Stimulated activated CD8-positive, alpha-beta memory T cell treated with anti-CD3 and anti-CD28 coated beads, Interleukin-7, amount 100 ng/mL, for 24 hours (primary cell): Measurements from ENCODE around the gene NFASC.

Experiments
- DNase-seq: peaks from one replicate; pipeline ENCODE4 v3.0.0-alpha.2; 2020; ENCODE audit warnings: low read depth

NFASC gene

GRCh38 chr1:204928671-204929486 lies 58.2 kb downstream of the NFASC start:
- DNase-seq = no peak

DNA sequence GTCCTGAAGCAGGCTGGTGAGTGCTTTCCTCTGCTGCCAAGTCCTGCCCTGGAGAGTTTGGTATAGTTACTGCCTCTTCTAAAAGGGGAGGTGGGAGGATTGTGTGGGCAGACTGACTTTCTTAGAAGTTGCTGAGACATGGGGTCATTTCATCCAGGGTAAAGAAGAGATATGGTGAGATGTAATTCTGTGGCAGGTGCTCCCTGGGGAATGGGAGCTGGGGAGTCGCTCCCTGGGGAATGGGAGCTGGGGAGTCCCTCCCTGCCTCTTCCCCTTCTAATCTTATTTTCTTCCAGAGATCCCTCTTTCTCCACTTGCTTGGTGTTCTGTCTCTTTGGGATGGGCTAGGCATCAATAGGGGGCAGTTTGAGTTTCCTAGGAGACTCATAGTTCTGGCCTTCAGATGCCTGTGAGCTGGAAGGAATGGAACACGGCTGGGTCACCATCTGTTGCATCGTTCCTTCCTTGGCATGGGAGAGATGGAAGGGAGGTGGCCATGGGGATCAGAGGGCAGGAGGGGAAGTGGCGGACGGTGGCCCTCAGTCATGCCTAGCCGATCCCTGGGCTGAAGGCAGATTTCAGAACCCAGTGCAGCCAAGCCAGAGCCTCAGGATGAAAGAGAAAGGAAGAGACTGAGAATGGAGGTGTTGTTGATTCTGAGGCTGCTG lies 59.0 kb downstream of the NFASC start:
- no peak for DNase-seq

- no peak for DNase-seq
Observed at GRCh38 chr1:204930155-204930523, 59.5 kb downstream of the NFASC start.

DNA sequence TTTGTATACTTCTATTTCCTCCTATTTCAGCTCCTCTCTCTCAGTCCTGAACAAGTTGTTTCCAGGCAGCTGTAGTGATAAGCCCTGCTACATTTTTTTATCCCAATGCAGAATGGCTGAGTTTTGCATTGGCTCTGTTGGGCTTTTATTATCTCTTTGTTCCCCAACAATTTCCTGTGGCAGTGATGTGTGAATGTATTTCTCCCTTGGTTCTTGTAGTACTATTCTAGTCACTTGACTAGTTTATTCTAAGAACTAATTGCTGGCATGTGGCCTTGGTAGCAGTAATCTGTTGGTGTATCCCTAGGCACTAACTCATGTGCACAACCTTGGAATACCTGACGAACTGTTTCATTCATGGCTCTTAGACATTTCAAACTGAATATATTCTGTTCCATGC lies 60.7 kb downstream of the NFASC start:
- no peak for DNase-seq

DNA sequence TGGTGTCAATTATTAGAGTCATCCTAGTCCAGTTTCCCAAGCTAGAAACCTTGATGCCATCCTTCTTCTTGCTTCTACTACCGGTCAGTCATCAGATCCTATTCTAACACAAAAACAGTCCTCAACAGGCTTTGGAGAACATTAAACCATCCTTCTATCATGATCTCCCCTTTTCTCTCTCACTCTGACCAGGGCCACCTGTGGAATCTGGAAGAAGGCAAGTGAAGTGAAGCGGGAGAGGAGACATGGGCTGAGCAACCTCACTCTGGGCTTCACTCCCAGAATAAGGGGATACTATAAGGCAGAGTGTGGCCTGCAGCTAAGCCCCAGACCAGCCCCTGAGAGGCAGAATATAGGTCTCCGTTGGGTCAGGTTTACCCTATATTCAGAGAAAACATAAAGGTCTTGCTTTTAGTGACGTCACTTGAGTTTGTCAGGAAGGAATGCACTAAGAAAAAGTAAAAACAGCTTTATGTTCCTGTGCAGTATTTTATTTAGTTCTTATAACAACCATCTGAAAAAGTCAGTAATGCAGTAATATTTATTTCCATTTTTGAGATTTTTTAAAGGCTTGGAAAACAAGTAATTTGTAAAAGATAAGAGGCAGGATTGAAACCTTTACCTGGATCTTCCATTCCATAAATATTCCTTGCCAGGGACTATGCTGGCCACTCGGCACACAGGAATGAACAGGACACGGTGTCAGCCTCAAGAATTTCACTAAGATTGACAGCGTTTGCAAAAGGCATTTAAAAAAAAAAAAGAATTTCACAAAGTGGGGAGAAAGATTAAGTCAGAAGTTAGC lies 61.3 kb downstream of the NFASC start:
- no peak for DNase-seq

DNA sequence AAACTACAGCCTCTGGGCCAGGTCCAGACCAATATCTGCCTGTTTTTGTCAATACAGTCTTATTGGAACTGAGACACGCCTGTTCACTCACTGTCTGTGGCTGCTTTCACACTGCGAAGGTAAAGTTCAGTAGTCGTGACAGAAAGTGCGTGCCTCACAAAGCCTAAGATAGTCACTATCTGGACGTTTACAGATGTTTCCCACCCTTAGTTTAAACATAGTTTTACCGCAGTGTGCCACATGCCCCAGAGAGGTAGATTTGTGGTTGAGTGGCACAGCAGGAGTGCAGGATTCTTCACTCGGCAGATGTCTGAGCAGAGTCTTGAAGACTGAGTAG lies 61.9 kb downstream of the NFASC start:
- no peak for DNase-seq

GRCh38 chr1:204935155-204935554 lies 64.5 kb downstream of the NFASC start:
- no peak for DNase-seq

DNA sequence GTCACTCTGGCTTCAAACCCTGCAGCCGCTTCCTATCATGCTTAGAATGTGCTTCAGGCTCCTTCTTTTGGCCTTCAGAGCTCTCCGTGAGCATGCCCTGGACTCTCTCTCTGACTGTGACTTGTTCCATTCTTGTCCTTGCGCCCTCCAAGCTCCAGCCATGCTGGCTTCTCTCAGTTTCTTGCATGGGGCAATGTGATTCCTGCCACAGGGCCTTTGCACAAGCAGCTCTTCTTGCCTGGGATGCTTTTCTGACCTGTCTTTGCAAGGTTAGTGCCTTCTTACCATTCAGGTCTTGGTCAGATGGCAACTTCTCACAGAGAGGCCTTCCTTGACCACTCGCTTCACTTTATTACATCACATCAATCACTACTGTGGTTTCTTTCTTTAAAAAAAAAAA lies 66.1 kb downstream of the NFASC start:
- DNase-seq = no peak

DNA sequence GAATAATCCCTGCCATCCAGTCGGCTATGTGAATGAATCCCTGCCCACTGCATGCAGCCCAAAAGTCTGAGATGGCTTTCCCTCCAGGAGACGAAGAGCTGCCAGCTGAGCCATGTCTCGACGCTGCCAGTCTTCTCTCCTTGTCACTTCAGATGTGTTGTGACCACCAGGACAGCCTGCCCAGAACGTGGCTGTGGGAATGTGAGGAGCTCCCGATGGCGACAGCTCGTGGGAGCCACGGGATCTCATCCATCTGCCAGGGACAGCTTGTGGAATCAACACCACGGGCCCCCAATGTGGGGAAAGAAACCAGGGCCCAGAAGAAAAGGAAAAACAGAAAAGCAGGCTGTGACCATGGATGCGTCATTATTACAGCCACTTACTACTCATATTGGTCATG lies 67.2 kb downstream of the NFASC start:
- no peak for DNase-seq

GRCh38 chr1:204940591-204940990 lies 69.9 kb downstream of the NFASC start:
- DNase-seq = no peak

DNA sequence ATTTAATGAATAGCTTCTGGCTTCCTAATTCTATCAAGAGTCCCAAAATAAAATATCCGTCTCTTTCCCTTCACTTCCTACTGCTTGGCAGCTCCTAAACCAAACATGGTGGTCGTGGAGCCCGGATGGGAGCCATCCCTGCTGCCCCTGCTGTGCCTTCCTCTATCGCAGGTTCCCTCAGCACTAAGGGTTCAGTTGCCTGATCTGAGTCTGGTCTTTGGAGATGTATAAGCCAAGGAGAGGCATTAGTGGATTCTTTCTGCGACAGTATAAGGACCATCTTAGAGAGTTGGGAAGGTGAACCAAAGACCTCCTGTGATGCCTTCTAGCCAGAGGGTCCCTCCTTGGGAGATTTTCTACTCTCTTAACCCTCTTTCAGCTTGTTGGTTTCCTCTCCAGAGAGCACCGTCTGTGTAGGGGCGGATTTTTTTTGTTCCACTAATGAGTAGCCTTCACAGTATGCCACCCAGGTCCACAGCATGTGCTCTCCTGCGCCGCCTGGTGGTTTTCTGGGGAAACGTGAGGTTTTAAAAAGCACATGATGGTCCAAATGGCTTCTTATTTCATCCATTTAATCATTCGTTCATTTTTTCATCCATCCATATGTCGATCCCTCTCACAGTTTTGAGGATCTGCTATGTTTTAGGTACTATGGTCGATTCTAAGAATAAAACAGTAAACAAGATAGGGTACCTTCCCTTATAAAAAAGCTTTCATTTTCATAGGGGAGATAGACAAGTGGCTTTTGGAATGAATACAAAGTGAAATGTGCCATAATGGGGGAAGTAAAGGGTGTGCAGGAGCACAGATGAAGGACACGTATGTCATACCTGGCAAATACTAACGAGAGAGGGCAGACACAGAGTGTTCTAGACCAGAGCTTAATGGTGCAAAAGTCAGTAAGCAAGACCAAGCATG lies 71.0 kb downstream of the NFASC start:
- peak; percentile 35 for DNase-seq

DNA sequence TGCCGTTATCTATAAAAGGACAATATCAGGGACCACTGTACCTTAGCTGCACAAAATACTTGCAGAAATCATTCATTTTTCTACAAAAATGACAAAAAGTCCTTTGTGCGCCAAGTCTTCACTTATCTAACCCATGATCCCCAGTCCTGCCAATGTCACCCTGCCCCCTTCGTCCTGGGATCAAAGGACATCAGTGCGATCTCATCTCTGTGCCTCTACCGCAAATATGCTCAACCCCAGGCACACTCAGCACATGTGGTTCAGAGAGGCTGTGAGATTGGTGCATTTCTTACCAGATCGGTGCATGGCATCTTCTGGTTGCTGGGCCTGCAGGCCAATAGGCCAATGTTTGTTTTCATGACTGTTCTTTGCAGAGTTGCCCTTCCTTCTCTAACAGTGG lies 72.8 kb downstream of the NFASC start:
- no peak for DNase-seq

- DNase-seq = no peak
Observed at GRCh38 chr1:204944662-204945061, 74.0 kb downstream of the NFASC start.

- DNase-seq = no peak
Observed at GRCh38 chr1:204945565-204945977, 74.9 kb downstream of the NFASC start.

GRCh38 chr1:204946640-204947039 lies 76.0 kb downstream of the NFASC start:
- no peak for DNase-seq

DNA sequence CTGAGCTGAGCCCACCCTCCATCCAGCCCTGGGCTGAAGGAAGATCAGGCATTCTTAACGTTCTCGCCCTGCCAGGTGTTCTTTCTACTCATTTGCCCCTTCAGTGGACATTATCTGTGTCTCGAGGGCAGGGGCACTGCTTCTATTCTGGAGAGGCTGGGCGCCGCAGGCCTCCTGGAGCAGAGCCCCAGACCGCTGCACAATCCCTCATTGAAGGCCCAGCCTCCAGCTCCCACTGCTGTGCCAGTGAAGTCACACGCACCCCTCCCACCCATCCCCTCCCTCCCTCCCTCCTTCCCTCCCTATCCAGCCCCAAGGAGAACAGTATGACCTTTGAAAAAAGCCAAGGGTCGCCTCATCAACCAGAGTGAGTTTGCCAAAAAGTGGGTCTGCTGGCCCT lies 76.7 kb downstream of the NFASC start:
- no peak for DNase-seq

DNA sequence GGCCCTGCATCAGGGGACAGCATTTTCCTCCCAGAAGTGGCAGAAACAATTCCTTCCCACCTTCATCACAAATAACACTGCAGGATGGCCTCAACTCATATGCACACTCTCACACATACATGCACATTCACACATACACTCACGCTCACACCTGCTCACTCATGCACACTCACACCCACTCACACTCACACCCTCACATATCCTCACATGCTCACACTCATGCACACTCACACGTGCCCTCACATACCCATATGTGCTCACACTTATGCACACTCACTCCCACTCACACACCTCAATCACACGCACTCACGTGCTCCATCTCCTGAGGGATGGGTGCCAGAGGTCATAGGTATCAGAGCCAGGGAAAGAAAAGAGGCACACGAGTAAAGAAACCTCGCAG lies 77.1 kb downstream of the NFASC start:
- no peak for DNase-seq

DNA sequence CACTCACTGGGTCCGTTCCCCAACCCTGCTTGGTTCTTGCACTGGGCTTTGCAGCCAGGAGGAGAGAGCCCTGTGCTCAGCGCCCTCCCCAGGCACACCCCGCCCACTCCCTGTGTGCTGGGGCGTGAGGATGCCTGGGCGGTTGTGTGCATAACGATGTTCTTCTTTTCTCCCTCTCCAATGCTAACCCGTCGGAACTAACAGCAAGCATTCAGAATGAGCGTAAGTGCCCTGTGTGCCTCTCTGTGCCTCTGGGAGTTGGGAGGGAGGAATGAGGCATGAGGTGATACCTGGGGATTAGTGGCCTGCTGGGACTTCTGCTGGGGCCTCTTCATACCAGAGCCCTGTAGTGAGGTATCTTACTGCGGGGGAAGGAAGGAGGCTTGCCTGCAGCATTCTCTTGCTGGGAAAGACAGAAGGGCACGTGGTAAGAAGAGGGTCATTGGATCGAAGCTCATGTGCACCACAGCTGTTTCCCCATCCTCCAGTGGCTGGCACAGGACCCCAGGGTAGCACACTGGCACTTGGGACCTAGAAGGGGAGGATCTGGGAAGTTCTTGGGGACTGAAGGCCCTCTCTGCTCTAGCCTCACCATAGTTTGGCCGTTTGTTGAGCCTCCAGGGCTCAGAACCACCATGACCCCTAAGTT lies 79.8 kb downstream of the NFASC start:
- DNase-seq = no peak

DNA sequence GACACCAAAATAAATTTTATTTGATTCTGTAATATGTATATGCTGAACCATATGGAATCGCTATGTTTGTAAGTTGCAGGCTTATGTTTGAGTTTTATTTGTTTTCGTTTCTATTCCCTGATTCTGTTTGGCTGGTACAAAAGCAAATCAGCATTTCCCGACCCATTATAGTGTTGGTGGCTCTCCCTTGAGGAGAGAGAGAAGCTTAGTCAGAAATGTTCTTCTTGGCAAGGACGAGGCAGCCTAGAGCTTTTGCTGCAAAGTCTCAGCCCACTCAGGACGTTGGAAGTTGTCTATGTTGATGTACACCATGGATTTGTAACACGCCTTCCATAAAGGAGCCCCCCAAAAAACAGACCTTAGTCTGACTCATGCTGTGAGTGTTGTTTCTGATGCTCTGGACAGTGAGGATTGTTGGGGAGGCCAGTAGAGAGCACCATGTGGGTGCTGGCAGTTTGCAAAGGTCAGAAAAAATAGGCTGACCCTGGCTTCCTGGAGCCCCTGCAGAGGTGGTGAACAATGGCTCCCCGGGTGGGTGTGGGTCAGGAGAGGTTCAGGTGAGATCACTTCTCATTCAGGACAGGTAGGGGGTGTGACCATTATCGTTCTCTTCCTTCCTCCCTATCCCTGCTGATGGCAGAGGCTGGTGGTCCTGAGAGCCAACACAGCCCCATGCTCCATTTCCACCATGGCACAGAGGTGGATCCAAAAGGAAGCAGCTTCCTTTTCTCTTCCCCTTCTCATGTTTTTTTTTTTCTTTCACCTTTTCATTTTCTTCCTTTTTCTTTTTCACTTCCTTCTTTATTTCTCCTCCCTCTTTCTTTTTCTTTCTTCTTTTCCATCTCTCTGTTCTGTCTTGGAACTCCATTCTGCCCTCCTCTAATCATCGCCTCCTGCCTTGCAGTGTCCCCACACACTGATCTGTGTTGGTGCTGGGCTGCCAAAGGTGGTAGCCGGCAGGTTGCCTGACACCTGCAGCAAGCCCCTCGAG lies 88.0 kb downstream of the NFASC start:
- no peak for DNase-seq

GRCh38 chr1:204959374-204959773 lies 88.7 kb downstream of the NFASC start:
- DNase-seq = no peak
